GM18505 (cell line): Measurements from ENCODE around the gene C1QL4.
"Not testable (repeated sequence)": the region's sequence is repeated elsewhere in the genome, so short reads cannot be mapped to it uniquely, and the experiment has no call there.

ENCODE experiments used
- ATAC-seq: cut with Tn5 transposase; IDR thresholded peaks from one replicate; pipeline ENCODE4 v1.9.1; 2021; ENCODE audit not compliant: unreplicated experiment
- POLR2A ChIP-seq: IDR thresholded peaks from 4 replicates; pipeline ENCODE4 v1.6.1; 2011; ENCODE audit warnings: borderline replicate concordance; ENCODE audit not compliant: insufficient read depth, insufficient read length; ENCODE audit errors: extremely low read depth

C1QL4 gene

GRCh38 chr12:49336645-49337584 lies at the start of gene C1QL4:
Gene C1QL4, minus strand, starts transcription at chr12:49337188. Its CDS starts 711 bp downstream, at chr12:49336477.
- no peak for TF ChIP-seq POLR2A

DNA sequence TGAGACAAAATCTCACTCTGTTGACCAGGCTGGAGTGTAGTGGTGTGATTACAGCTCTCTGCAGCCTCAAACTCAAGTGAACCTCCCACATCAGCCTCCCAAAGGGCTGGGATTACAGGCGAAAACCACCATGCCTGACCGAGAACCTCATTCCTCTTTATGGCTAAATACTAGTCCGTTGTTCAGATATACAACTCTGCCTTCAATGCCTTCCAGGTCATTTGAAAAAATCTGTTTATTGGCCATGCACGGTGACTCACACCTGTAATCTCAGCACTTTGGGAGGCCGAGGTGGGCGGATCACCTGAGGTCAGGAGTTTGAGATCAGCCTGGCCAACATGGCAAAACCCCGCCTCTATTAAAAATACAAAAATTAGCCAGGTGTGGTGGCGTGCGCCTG lies 43.2 kb upstream of the C1QL4 start:
- ATAC-seq: not testable (repeated sequence)

More at GRCh38 chr12:49336645-49337584, at the start of gene C1QL4:
- ATAC-seq: peak; percentile 75

DNA sequence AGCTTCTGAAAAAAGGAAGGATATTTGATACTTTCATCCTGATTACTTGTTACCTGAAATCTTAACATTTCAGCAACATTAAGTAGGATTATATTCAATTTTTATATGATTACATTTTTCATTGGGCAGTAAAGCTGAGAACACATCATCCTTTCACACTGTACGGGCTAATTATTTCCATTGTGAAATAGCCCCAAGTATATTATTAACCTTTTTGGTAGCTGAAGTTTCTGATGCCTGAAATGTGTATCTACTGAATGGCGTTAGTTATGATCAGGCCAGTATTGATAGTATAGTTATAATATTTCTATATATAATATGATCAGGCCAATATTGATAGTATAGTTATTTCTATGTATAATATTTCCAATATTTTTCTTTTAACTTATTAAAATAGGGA lies 40.4 kb upstream of the C1QL4 start:
- no peak for TF ChIP-seq POLR2A
- no peak for ATAC-seq

DNA sequence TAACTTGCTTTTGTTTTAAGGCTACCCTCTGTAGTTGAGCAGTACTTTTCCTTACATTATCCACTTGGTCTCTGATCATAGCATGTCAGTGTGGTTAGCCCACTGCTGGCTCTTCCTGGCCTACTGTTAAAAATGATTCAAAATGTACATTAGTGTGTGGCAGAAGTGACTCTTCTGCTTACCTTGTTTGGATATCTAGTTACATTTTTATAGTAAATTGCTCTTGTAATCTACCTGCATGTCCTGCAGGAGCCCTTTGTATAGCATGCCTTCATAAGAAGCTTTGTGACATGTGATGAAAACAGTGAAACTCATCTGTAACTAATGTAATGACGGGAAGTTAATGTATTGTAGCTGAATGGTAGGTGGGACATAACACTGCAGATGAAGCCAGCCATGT lies 38.4 kb upstream of the C1QL4 start:
- no peak for ATAC-seq
- no peak for TF ChIP-seq POLR2A

DNA sequence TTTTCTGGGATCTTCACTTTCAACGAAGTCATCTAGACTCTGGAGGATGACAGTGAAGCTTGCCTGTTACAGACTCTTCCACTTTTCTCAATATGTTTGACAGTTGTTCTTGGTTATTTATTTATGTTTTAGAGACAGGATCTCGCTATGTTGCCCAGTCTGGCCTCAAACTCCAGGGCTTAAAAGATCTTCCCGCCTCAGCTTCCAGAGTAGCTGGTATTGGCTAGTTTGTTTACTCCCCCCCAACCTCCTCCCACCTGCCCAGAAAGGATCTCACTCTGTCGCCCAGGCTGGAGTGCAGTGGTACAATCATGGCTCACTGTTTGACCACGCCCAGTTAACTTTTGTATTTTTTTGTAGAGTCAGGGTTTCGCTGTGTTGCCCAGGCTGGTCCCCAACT lies 33.6 kb upstream of the C1QL4 start:
- no peak for ATAC-seq
- no peak for TF ChIP-seq POLR2A

DNA sequence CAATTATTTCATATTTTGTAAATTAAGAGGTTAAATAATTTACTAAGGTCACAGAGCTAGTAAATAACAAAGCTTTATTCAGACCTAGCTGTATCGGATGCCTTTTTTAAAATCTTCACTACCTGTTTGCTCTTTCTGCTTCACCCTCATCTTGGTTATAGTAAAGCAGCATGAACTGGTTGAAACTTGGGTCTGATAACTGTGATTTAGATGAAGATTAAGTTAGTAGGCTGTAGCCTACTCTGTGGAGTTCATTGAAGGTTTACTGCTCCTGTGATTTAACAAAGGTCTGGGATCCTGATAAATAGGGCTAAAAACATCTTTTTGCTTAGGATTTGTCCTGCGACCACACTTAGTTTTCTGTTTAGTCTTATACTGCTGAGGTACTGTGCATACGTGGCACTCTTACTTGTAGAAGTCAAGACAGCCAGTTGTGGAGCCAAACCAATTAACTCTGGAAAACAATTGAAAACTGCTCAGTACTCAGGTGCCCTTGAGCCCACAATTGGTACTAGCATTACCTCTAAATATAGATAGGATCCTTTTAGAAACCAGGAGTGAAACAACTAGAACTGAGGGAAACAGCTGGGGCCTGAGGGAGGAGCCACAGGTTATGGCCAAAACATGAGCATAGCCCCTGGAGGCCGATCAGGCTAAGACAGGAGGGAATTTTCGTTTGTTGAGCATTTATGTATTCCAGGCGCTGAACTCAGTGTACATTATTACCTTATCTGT lies 32.6 kb upstream of the C1QL4 start:
- ATAC-seq: no peak
- TF ChIP-seq POLR2A: peak; percentile 26

DNA sequence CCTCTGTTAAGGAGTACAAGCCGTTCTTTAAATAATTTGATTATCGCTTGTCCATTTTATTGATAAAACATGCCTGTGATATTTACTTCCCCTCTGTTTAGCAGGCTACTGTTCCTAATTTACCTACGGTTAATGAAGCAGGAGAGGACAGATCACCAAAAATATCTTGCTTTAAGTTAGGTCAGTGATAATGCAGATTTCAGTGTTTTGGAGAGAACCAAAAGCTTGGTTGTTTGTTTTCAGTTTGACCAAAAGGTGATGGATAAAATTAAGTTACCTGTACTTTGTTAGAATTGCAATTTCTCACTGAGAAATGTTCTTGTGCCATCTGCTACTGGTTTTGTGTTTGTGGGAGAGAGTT lies 31.2 kb upstream of the C1QL4 start:
- ATAC-seq: no peak
- TF ChIP-seq POLR2A: no peak

DNA sequence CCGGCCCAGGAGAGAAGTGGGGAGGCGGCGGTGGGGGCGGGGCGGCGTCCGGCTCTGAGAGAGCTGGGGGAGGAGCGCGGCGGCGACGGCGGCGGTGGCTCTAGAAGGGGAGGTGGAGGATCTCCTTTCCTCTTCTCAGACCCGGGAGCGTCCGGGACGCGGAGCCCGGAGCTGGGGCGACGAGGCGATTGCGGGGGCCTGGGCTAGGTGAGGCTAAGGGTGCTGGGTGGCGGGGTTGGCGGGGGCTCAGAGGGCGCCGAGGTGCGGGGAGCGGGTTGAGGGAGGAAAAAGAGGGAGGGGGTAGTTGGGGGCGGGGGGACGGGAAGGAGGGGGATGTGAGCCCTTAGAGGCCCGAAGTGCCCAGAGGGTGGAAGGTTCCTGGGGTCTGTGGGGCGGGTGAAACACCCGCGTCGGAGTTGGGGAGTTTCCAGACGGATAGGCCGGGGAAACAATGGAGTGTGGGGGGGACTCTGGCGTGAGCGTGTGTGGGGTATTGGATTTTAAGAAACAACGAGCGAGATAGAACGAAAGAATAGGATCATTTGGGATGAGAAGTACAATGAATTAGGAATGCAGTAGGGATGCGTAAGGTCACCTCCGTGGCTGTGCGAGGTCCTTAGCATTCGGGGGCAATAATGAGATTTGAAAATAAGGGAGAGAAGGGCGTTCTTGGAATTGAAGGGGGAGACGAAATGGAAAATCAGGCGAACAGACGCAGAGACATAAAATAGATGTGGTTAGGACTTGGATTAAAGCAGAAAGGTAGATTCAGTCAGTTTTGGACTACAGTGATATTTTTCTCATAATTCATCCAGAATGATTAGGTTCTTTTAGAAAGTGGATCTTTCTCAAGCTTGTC lies 30.6 kb upstream of the C1QL4 start, which contains the start of gene SPATS2:
SPATS2 (plus strand) TSS at position 82 of the 859 bp plus-strand sequence. CDS start 93,551 bp downstream, outside the sequence.
- ATAC-seq: no peak
- peak; percentile 39 for TF ChIP-seq POLR2A

DNA sequence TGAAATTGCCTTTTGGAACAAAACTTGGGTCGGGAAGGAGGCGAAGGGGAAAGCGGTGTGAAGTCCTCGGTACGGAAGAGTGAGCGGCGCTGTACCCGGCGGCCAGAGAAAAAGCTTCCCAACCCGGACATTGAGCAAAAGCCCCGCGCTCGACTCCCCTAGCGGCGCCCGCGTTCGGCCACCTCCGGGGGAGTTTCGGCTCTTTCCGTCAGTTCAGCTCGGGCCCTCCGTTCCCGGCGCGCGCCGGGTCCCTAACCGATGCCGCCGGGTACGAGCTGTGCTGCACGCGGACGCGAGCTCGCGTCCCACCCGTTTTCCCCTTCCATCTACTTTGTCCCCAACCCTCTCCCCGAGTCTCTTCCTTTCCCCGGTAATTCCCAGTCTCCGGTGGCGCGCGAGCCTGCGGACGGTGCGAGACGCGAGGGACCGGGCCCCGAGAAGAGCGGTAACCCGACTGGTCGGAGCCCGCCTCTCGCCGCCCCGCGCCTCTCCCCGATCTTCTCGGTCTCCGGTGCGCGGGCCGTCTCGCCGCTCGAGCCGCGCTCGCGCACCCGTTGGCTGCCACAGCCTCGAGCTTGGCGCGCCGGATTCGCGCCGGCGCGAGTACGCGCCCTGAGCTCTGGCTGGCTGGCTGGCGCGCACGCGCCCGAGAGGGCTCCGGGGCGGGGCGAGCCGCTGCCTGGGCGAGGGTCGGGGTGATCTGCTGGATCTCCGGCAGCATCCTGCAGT lies 29.8 kb upstream of the C1QL4 start:
- TF ChIP-seq POLR2A: peak; percentile 81
- ATAC-seq: peak; percentile 65

DNA sequence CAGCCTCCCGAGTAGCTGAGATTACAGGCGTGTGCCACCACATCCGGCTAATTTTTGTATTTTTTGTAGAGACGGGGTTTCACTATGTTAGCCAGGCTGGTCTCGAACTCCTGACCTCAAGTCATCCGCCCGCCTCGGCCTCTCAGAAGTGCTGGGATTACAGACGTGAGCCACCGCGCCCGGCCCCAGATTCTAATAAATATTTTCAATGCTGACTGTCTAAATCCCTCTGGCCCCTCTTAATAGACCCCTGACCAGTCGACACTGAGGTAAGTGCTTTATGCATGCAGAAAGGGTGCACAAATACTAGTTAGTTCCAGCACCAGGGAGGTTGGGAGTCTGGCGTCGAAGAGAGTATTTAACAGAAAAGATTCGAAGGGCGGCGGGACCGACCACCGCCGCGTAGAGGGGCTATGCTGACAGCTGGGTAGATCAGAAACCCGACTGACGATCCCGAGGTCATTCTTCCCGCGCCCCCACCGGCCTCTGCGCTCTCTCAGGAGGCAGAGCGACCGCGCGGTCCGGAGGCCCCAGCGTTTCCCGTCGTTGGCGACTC lies 29.2 kb upstream of the C1QL4 start:
- ATAC-seq: peak; percentile 3

DNA sequence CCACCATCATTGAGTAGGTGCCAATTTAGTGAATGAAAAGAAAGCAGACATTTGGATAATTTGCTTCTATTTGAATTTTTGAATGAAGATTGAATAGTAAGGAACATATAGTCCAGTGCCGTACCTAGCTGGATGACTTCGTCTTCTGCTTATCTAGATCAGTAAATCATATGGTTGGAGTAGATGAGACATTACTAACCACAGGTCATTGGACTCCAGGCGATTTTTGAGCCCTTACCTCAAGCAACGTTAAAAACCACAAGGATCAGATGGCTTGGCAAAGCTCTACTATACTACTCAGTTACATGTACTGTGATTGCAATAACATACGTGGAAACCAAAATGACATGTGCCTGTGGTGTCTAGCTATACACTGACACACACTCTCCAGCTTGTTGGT lies 28.6 kb upstream of the C1QL4 start:
- no peak for ATAC-seq

More for the DNA sequence above, 29.2 kb upstream of the C1QL4 start:
- TF ChIP-seq POLR2A: no peak

DNA sequence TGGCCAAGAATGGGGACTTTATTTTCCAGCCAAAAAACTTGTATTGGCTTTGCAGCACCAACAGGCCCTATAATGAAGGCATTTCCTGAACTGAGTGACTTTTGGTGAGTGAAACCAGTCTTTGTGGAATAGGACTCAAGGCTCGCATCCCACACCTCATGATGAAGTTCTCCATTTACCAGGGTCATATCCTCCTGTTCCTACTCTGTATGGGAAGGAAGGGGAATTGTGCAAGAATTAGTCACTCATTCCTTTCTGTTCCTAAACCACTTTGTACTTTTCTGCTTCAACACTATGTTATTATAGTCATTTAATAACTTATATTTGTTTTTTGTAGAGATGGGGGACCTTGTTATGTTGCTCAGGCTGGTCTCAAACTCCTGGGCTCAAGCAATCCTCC lies 28.0 kb upstream of the C1QL4 start:
- no peak for TF ChIP-seq POLR2A
- no peak for ATAC-seq

More for the DNA sequence above, 28.6 kb upstream of the C1QL4 start:
- TF ChIP-seq POLR2A: no peak
